ENCODE data around the gene NSMCE1.
A peak's percentile ranks its signal among the peaks of the same experiment; 100 is the strongest.
"Not testable (repeated sequence)": the region's sequence is repeated elsewhere in the genome, so short reads cannot be mapped to it uniquely, and the experiment has no call there.

NSMCE1 gene

DNA sequence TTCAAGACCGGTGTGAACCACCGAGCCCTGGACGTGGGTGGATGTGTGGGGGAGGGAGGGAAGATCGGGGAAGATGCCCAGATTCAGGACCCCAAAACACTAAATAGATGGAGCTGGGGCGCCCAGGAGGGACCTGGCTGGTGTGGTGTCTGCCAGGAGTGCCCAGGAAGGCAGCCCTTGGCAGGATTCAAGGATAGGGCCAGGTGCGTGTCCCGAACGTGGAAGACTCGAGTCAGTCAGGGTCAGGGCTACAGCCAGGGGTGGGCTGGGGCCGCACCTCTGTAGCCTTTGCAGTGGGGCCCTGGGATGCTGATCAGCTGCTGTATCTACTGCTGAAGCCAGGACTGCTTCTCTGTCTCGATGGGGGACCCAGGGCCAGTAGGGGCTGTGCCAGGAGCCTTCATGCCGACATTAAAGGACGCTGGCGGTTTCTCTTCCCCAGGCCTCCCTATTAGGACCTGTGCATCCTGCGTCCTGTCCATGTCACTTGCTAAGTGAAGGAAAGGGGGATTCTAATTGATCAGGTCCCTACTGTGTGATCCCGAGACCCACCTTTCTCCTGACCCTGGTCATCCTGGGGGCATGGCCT lies 52.2 kb downstream of the NSMCE1 start:
- no peak for DNase-seq (ENCODE audit: low read depth in 2 of 2)

DNA sequence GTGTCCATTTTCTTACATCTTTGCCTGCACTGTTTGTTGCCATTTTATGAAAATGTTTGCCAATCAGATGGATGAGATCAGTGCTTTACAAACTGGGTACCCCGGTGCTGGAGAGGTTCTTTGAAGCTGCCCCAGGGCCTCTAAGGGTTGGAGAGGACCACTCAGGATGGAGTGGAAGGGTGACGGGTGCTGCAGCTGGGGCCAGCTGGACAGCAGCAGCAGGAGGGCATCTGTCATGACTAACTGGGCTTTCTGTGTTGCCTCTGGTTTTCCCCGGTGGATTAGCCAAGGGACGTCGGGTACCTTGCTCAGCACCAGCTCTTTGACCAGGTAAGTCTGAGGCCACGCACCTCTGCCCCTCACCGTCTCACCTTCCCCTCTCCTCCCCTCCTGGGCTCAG lies 52.9 kb downstream of the NSMCE1 start:
- DNase-seq (ENCODE audit: low read depth in 2 of 2): no peak

GRCh38 chr16:27214084-27214961 lies 54.2 kb downstream of the NSMCE1 start:
- no peak for DNase-seq (ENCODE audit: low read depth in 2 of 2)

GRCh38 chr16:27211026-27211425 lies 57.5 kb downstream of the NSMCE1 start:
- no peak for DNase-seq (ENCODE audit: low read depth in 2 of 2)

- DNase-seq (ENCODE audit: low read depth in 2 of 2): no peak
Observed at GRCh38 chr16:27210174-27210573, 58.4 kb downstream of the NSMCE1 start.

- DNase-seq (ENCODE audit: low read depth in 2 of 2): no peak
Observed at GRCh38 chr16:27209591-27209990, 59.0 kb downstream of the NSMCE1 start.

- DNase-seq (ENCODE audit: low read depth in 2 of 2): no peak
Observed at GRCh38 chr16:27208796-27209195, 59.8 kb downstream of the NSMCE1 start.

DNA sequence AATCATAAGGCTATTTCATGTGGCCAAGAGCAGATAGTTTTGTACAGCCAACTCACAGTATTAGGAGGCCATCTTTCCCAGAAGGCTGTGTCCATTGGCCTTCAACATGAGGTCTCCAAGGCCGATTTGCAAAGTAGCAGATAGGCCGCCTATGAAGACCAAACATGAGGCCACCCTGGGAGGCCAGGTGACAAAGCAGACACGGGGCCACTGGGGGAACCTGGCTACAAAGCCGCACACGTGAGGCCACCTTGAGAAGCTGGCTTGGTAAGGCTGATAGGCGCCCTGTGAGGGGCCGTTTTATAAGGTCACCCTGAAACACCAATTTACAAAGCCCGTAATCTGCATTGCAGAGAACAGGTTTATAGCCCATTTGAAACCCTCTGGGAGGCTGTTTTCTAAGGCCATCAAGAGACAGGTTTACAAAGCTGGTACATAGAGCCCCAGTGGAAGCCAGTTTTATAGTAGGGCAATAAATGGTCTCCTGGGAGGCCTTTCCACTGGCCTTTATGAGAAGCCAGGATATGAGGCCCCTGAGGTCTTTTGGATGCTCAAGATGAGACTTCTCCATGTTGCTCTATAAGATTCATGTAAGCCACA lies 60.4 kb downstream of the NSMCE1 start:
- no peak for DNase-seq (ENCODE audit: low read depth in 2 of 2)

DNA sequence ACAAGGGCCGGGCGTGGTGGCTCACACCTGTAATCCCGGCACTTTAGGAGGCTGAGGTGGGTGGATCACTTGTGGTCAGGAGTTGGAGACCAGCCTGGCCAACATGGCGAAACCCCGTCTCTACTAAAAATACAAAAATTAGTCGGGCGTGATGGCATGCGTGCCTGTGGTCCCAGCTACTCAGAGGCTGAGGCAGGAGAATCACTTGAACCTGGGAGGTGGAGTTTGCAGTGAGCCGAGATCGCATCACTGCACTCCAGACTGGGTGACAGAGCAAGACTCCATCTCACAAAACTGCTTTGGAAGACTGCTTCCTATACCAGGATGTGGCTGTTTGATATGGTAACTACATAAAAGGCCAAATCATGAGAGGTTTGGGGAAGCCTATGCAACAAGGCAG lies 61.5 kb downstream of the NSMCE1 start:
- DNase-seq (ENCODE audit: low read depth in 2 of 2): not testable (repeated sequence)

DNA sequence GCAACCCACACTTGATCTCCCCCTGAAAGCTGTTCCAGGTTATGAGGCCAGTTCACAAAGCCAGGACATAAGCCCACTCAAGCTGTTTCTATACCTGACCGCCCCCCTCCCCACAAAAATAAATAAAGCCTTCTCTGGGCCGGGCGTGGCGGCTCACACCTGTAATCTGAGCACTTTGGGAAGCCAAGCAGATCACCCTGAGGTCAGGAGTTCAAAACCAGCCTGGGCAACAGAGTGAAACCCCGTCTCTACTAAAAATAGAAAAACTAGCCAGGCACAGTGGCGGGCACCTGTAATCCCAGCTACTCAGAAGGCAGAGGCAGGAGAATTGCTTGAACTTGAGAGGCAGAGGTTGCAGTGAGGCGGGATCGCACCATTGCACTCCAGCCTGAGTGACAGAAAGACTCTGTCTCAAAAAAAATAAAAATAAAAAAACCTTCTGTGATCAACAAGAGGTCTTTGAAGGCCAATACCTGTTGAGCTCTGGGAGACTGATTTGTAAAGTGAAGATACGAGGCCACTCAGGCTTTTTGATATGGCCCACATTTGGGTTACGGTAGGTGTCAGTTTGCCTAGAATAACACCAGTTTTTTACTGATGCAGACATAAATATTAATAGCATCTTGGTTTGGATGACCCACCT lies 63.0 kb downstream of the NSMCE1 start:
- no peak for DNase-seq (ENCODE audit: low read depth in 2 of 2)

GRCh38 chr16:27204312-27204915 lies 64.2 kb downstream of the NSMCE1 start:
- DNase-seq (ENCODE audit: low read depth in 2 of 2): no peak

- peak; percentile 98 to 99 for DNase-seq (ENCODE audit: low read depth in 2 of 2)
Observed at GRCh38 chr16:27203507-27204311, 64.9 kb downstream of the NSMCE1 start, which contains the start of gene KDM8. TSS of gene KDM8 (plus strand) at chr16:27203526. CDS start at chr16:27210124, 6,598 bp downstream.

DNA sequence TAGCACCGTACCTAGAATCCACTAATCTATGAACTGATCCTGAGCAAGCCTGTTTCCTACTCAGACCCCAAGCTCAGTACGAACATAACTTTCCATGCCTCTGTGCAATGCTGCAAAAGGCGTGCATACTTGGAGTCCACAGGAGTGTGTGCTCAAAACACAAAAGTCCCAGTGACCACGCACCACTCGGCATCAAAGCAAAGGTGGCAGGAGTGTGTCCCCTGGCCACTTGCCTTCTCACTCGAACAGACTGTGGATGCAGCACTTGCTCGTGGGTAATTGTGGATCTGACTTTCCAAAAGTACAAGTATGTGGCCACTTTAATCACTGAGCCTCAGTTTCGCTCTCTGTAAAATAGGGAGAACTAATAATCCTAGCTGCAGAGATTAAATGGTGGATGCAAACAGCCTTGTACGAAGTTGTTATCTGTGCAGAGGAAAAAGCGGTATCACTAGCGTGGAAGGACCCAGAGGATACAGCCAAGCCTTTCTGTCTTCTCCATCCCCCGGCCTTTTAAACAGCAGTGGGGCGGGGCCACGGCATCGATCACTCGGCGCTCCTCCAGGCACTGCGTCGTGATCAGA lies 65.6 kb downstream of the NSMCE1 start:
- DNase-seq (ENCODE audit: low read depth in 2 of 2): peak; percentile 73 to 84

DNA sequence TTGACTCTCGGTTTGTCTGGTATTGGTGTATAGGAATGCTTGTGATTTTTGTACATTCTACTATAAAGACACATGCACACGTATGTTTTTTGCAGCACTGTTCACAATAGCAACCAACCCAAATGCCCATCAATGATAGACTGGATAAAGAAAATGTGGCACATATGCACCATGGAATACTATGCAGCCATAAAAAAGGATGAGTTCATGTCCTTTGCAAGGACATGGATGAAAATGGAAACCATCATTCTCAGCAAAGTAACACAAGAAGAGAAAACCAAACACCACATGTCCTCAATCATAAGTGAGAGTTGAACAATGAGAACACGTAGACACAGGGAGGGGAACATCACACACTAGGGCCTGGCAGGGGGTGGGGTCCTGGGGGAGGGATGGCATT lies 67.7 kb downstream of the NSMCE1 start:
- not testable (repeated sequence) for DNase-seq (ENCODE audit: low read depth in 2 of 2)

GRCh38 chr16:27199736-27200135 lies 68.8 kb downstream of the NSMCE1 start:
- no peak for DNase-seq (ENCODE audit: low read depth in 2 of 2)

DNA sequence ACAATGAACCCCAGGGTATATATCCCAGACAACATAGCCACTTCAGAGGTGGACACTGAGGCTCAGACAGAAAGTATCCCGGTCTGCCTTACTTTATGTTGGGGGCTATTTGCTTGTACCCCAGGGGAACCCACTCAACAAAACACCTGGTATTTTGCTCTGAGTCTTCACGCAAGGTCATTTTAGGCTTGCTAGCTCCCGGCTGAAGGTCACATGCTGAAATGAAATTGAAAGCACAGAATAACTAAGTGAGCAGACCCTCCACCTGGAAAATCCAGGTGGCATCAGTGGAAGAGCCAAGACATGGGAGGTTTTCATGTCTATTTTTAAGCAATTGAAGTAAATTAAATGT lies 69.4 kb downstream of the NSMCE1 start:
- no peak for DNase-seq (ENCODE audit: low read depth in 2 of 2)

GRCh38 chr16:27198451-27199234 lies 69.9 kb downstream of the NSMCE1 start:
- no peak for DNase-seq (ENCODE audit: low read depth in 2 of 2)

- no peak for DNase-seq (ENCODE audit: low read depth in 2 of 2)
Observed at GRCh38 chr16:27197004-27197403, 71.6 kb downstream of the NSMCE1 start.

GRCh38 chr16:27195941-27196595 lies 72.5 kb downstream of the NSMCE1 start:
- DNase-seq (ENCODE audit: low read depth in 2 of 2): no peak

Measured in activated CD4-positive, alpha-beta T cell treated with anti-CD3 and anti-CD28 coated beads for 24 hours (primary cell).